Retinal pigment epithelial cell (primary cell): ENCODE data around the gene NARF.

ENCODE experiments used
- DNase-seq: peaks from one replicate; pipeline ENCODE4 v3.0.0-alpha.2; 2010; ENCODE audit warnings: low read depth
- H3K4me3 ChIP-seq: 2 replicates; pipeline ENCODE4 v1.5.1; 2011; ENCODE audit warnings: mild to moderate bottlenecking, low read length, control low read depth, moderate library complexity
- TF ChIP-seq, protein P1 (sequence below): conservative IDR thresholded peaks from 2 replicates; pipeline ENCODE4 v1.5.1; 2011; ENCODE audit warnings: low read depth, low read length, control low read depth, inconsistent platforms

Gene NARF

GRCh38 chr17:82464567-82464929, 6.0 kb downstream of the NARF start:
- DNase-seq = no peak
- TF ChIP-seq, protein P1, sequence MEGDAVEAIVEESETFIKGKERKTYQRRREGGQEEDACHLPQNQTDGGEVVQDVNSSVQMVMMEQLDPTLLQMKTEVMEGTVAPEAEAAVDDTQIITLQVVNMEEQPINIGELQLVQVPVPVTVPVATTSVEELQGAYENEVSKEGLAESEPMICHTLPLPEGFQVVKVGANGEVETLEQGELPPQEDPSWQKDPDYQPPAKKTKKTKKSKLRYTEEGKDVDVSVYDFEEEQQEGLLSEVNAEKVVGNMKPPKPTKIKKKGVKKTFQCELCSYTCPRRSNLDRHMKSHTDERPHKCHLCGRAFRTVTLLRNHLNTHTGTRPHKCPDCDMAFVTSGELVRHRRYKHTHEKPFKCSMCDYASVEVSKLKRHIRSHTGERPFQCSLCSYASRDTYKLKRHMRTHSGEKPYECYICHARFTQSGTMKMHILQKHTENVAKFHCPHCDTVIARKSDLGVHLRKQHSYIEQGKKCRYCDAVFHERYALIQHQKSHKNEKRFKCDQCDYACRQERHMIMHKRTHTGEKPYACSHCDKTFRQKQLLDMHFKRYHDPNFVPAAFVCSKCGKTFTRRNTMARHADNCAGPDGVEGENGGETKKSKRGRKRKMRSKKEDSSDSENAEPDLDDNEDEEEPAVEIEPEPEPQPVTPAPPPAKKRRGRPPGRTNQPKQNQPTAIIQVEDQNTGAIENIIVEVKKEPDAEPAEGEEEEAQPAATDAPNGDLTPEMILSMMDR = no peak
- H3K4me3 ChIP-seq = no peak overlapping the region

DNA sequence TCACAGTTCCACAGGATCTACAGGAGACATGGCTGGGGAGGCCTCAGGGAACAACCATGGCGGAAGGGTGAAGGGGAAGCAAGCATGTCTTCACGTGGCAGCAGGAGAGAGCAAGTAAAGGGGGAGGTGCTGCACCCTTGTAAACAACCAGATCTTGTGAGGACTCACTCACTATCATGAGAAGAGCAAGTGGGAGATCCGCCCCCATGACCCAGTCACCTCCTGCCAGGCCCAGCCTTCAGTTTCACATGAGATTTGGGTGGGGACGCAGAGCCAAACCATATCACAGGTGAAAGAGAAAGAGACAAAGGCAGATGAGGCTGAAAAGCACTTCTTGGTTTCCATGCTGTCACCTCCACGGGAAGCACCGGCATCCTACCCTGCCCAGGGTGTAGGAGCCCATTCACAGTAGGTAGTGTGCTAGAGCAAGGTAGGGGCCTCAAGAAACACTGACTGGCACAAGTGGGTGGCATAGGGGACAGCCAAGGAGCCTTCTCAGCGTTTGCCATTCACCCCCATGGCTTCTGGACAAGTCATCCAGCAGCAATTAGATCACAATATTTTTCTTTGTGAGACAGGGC, 6.6 kb downstream of the NARF start:
- TF ChIP-seq, protein P1 = no peak
- no peak overlapping the region for H3K4me3 ChIP-seq
- DNase-seq = no peak

GRCh38 chr17:82468692-82469091, 10.2 kb downstream of the NARF start:
- no peak for DNase-seq
- H3K4me3 ChIP-seq = no peak overlapping the region
- TF ChIP-seq, protein P1 = no peak

GRCh38 chr17:82470065-82470464, 11.5 kb downstream of the NARF start:
- H3K4me3 ChIP-seq = no peak overlapping the region
- TF ChIP-seq, protein P1 = no peak
- DNase-seq = no peak

GRCh38 chr17:82474223-82475010, 15.9 kb downstream of the NARF start:
- H3K4me3 ChIP-seq = no peak overlapping the region
- no peak for DNase-seq
- TF ChIP-seq, protein P1 = no peak

GRCh38 chr17:82475458-82475857, 16.9 kb downstream of the NARF start:
- TF ChIP-seq, protein P1 = no peak
- no peak overlapping the region for H3K4me3 ChIP-seq
- DNase-seq = no peak

DNA sequence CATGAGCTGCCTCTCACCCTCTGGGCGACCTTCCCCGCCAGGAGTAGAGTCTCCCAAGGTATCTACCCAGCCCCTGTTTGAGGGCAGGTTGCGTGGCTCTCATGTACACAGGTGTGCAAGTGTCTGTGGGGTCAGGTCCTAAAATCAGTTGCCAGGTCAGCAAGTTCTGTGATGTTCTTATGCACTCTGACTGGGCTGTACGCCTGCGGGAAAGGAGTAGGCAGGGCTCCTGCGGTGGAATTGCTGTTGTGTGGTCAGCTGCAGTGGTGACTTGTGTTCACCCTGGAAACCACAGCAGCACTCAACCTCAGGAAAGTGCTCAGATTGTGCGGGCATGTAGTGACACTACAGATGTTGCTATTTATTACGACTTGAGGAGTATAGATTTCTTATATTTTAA, 19.4 kb downstream of the NARF start:
- H3K4me3 ChIP-seq = no peak overlapping the region
- TF ChIP-seq, protein P1 = no peak
- DNase-seq = no peak
